Measurements from ENCODE around the gene RREB1.
"Not testable (repeated sequence)": the region's sequence is repeated elsewhere in the genome, so short reads cannot be mapped to it uniquely, and the experiment has no call there.

The RREB1 gene

GRCh38 chr6:7147051-7147671, 39.4 kb downstream of the RREB1 start:
- no peak for DNase-seq

GRCh38 chr6:7148100-7148822, 40.5 kb downstream of the RREB1 start:
- DNase-seq = no peak

- peak; percentile 97 for DNase-seq
These were observed 42.8 kb downstream of the RREB1 start for GRCh38 chr6:7150381-7151064.

GRCh38 chr6:7151381-7151780, 43.6 kb downstream of the RREB1 start:
- DNase-seq = no peak

GRCh38 chr6:7152462-7152861, 44.7 kb downstream of the RREB1 start:
- no peak for DNase-seq

- DNase-seq = no peak
These were observed 46.0 kb downstream of the RREB1 start for GRCh38 chr6:7153789-7154188.

- no peak for DNase-seq
These were observed 46.8 kb downstream of the RREB1 start for GRCh38 chr6:7154341-7155139.

- no peak for DNase-seq
These were observed 48.3 kb downstream of the RREB1 start for GRCh38 chr6:7155871-7156579.

- no peak for DNase-seq
These were observed 49.0 kb downstream of the RREB1 start for GRCh38 chr6:7156643-7157278.

- DNase-seq = not testable (repeated sequence)
These were observed 49.5 kb downstream of the RREB1 start for GRCh38 chr6:7157307-7157706.

GRCh38 chr6:7157752-7158616, 50.2 kb downstream of the RREB1 start:
- no peak for DNase-seq

- DNase-seq = no peak
These were observed 52.2 kb downstream of the RREB1 start for GRCh38 chr6:7159790-7160525.

GRCh38 chr6:7161253-7161623, 53.5 kb downstream of the RREB1 start:
- no peak for DNase-seq

GRCh38 chr6:7161845-7162244, 54.1 kb downstream of the RREB1 start:
- DNase-seq = no peak

- no peak for DNase-seq
These were observed 55.9 kb downstream of the RREB1 start for GRCh38 chr6:7163661-7164071.

GRCh38 chr6:7164536-7165001, 56.8 kb downstream of the RREB1 start:
- no peak for DNase-seq

- no peak for DNase-seq
These were observed 57.5 kb downstream of the RREB1 start for GRCh38 chr6:7165002-7165889.

- no peak for DNase-seq
These were observed 58.1 kb downstream of the RREB1 start for GRCh38 chr6:7165890-7166267.
